ENCODE results near the gene NAGLU.

The NAGLU gene

GRCh38 chr17:42536048-42536371, at the start of gene NAGLU:
Gene NAGLU, plus strand, starts transcription at chr17:42536241. Its CDS starts 32 bp downstream, at chr17:42536273.
- DNase-seq, result peak; percentile 64 to 81

GRCh38 chr17:42488032-42488431, 48.0 kb upstream of the NAGLU start:
- DNase-seq, result no peak

- DNase-seq, result no peak
Observed at GRCh38 chr17:42493319-42493718, 42.7 kb upstream of the NAGLU start.

DNA sequence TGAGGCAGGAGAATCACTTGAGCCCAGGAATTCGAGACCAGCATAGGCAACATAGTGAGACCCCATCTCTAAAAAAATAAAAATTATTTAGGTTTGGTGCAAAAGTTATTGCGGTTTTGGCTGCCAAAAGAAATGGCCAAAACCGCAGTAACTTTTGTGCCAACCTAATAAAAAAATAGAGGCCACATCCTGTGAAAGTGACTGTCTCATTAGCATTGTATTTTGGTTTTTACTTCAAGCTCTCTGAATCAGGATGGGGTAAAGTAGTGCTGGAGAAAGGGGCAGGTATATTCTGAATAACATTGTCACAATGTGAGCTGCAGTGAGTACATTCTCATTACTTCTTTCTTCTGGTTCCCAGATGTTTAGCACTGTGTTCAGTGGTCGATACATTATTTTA, 41.4 kb upstream of the NAGLU start:
- no peak for DNase-seq

DNA sequence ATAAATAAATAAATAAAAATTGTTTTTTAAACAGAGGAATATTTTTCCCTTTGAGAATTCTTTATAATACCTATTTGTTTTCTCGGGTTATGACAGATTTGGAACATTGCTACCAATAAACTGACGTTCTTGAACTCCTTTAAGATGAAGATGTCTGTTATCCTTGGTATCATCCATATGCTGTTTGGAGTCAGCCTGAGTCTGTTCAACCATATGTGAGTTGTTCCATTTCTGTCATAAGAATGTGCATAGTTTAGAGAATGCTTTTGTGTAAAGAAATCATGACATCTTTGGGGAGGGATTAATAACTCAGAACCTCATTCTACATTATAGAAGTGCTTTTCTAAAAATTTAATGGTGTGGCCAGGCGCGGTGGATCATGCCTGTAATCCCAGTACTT, 37.2 kb upstream of the NAGLU start:
- DNase-seq, result no peak

GRCh38 chr17:42502091-42502490, 34.0 kb upstream of the NAGLU start:
- DNase-seq, result no peak

GRCh38 chr17:42502926-42503325, 33.1 kb upstream of the NAGLU start:
- DNase-seq, result no peak

GRCh38 chr17:42507671-42508070, 28.4 kb upstream of the NAGLU start:
- no peak for DNase-seq

DNA sequence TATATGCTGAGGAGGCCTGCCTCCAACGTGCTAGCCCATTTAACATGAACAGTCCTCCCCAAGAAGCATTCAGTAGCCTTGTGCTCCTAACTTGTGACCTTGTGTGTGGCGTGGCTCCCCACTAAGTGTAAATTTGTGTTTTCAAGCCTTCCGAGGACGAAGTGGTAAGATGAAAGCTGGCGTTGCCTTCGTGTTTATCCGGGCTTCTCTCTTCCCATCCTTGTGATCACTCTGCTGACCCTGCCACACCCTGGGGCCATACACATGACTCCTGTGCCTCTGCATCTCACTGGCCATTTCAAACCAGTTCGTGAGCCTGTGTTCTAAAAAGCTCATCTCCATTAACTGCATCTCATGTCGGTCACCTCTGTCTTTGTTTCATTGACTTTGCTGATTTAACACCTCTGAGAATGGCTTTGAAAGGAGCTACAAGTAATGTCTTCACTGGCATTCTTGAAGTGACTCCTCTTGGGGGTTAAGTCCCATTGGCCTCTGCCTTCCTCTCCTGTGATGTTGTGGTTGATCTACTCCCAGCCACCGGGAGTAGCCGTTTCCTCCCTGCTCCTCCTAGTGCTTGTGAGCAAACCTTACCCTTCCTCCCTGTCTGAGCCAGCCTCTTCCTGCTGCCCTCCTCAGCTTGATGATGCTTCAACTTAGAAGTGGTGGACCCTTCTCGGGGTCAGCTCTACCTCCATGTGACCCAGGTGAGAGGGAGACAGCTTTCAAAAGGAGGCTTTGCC, 27.4 kb upstream of the NAGLU start:
- DNase-seq, result no peak

DNA sequence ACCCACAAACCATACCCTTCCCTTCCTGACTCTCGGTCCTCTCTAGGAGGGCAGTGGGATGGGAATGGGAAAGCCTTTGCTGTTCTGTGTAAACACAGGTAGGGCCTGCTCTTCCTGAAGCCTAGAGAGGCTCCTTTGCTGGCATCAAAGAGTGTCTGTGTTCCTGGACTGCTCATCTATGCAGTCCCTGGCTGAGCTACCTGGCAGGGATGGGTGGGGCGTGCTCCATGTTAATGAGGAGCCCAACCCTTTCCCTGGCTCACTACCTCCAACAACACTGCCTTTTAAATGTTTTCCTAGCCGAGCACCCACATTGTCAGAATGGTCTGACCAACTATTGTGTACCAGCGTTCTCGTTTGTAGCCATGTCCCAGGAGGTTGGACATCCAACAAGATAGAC, 26.6 kb upstream of the NAGLU start:
- DNase-seq, result no peak

DNA sequence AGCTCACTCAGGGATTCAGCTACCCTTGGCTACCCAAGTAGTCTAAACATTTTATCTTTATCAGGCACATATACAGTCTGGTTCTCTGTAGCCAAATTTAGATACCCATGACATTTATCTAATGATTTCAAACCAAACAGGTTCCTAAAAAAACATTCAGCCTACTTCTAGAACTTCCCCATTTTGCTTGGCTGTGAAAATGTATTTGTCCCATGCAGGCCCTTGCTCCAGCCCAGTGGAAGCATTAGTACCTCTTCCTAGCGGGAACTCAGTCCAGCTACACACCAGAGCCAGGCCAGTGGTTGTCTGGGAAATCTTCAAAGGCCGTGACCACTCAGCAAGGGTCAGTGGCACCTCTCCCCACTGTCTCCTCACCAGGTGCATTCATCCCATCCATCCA, 26.2 kb upstream of the NAGLU start:
- no peak for DNase-seq

GRCh38 chr17:42512246-42512645, 23.8 kb upstream of the NAGLU start:
- DNase-seq, result no peak

GRCh38 chr17:42512733-42513251, 23.2 kb upstream of the NAGLU start:
- DNase-seq, result no peak

DNA sequence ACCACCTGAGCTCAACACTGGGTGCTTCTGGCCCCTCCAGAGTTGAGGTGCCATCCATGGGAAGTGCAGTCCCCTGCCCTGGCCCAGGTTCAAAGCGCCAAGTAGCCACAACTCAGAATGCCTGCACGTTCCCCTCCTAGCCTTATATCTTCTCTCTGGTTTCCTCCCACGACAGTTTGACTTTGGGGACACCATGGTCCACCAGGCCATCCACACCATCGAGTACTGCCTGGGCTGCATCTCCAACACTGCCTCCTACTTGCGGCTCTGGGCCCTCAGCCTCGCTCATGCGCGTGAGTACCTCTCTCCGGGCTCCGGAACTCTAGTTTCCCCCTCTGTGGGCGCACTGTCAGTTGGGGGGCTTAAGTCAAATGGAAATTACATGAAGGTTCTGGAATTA, 22.4 kb upstream of the NAGLU start:
- DNase-seq, result no peak

GRCh38 chr17:42514279-42514678, 21.8 kb upstream of the NAGLU start:
- DNase-seq, result no peak

DNA sequence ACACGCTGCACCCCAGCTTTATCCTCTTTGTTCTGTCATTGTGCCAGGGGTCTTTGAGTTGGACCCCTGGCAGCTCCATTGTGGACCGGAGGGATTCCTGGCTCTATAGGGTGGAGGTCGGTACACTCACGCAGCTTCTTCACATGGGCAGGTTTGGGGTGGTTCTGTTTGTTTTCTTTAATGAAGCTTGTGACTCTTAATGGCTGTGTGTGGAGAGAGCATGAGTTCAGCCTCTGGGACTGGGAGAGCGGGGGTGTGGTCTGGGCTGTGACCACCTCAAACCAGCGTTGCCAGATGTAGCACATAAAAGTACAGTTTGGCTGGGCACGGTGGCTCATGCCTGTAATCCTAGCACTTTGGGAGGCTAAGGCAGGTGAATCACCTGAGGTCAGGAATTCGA, 21.2 kb upstream of the NAGLU start:
- no peak for DNase-seq

DNA sequence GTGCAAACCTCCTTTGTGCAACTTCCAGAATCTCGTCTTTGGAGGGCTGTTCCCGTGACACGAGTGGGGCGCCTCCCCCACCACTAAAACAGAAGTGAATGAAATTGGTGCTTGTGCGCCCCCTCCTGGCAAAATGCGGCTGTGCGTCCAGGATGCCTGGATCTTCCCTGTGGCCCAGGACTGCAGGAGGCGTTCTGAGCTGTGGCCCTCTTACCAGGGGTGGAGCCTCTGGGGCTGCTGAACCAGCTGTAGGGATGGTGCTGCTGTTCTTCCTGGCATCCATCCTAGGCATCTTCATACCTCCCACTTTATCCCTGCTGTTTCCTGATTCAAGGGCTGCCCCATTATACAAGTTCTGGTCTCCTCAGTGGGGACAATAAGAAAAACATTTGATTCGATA, 18.5 kb upstream of the NAGLU start:
- DNase-seq, result peak; percentile 74 to 87

DNA sequence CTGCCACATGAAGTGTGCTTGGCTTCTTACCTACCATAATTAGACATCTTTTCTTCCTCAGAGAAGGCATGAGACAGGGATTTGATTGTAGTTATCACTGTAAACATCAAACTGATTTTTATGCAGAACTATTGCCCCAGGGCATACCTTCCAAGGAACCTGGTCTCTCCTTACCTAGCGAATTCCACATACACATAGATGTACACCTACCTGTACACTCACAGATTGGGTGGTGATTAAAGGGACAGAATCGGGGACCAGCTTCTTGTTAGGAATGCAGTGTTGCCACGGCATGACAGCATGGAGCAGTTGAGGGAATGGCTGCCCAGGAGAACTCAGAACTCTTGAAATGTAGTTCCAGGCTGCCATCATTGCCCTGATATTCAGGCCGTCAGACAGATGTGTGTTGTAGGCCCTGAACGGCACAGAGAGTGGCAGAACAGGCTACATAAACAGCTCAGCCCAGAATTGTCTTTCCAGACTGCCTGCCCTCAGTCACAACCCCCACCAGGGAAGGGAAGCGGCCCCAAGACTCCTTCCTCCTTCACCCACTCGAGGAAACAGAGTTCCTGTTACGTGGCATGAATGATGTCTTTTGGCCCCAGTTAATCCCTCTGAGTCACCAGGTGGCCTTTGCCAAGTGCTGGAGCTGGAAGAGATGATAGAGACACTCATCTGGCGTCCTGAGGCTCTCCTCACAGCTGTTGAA, 17.8 kb upstream of the NAGLU start:
- DNase-seq, result peak; percentile 72 to 85

DNA sequence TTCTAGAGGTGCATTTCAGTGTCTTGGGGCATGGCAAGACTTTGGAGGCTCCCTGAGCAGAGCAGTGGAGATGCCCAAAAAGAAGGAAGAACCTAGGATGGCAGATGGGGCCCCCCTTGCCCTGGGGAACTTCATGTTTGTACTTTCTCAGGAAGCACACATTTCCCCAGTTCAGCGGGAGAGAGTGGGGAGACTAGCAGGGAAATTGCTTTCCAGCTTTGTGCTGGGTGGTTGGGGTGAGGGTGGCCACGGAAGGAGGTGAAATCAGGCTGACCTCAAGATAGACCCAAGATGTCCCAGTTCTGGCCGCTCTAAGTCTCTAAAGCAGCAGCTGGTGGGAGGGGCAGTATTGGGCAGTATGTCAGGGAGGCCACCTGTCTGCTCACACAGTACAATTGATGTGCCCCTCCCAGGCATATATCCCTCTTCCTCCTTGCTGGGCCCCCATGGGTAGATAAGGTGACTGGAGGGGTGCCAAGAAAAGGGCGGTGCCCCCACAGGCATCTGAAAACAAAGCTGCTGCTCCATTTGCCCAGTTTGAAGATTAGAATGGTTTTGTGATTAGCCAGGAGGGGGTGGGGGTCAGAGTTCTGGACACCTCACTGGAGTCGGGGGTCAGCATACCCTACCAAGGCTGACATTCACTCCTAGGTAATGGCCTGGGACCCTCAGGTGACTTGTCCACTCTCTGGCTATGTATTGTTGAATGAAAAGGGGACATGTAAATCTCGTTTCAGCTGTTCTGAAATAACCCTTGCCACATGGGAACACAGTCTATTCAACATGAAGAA, 17.1 kb upstream of the NAGLU start:
- peak in 1 of 2 experiments; percentile 65 for DNase-seq

DNA sequence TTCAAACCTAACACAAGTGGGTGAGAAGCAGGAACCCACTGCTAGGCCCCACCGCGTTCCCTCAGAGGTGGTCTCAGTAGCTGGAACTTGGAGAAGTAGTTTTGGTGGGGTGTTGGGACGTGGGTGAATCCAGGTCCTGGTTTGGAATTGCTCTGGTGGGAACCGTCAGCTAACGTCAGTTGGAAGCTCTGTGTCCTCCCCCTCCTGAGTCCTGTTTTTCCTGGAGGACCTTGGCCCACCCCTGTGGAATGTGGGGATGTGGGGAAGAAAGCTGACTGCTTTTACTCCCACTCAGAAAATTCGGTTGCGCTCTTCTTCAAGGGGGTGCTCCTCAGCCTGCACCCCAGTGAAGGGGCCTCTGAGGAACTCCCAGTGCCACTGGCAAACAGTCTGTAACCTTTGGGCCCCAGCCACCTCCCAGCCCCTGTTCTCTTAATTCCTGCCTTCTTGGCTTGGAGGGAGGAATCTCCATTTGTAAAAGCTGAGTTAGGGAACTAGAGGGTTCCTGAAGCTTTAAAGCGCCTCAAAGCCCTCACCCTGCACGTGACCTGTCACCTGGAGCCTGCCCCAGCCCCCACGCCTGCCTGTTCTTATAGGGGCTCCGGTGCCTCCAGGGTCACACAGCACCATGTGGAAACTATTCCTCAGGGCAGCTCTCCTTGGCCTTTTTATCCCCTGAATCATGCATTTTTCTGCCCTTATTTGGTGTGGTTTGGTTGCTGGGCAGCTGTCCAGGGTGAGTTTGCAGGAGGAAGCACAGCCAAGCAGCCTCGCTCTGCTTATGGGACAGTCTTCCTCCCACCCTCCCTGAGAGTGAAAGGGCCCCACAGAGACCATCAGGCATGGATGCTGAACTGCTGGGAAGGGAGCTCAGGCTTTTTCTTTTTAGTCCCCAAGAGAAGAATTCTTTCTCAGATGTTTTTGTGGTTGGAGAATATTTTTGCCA, 16.2 kb upstream of the NAGLU start:
- peak; percentile 91 to 95 for DNase-seq

DNA sequence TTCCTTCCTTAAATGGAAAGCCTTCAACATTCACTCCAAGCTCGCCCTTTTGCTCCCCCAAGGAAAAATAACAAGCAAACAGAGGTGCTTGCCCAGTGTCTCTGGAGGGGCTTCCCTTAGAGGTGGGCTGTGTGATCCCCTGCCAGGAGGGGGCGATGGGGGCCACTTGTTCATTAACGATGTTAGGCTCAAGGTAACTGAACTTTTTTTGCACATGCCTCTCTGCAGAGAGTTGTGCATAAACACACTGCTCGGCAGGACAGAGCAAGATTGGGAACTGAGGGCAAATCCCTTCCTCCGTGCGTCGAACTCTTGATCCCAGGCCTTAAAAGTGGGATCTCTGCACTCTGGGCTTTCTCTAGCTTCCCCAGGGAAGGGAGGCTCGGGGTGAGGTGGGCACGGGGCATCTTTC, 15.5 kb upstream of the NAGLU start:
- DNase-seq, result no peak

GRCh38 chr17:42521036-42521435, 15.0 kb upstream of the NAGLU start:
- no peak for DNase-seq
